Smooth muscle cell (in vitro differentiated cells): ENCODE data around the gene ADGRF3. TPM values are rescaled to one million over a fixed set of nuclear protein-coding genes. Genes with fewer than 3 reads are reported as not detected.

ENCODE experiments used
- DNase-seq: peaks from one replicate; lab custom pipeline; 2025; ENCODE audit not compliant: unreplicated experiment; lab: John Stamatoyannopoulos, UW
- H2AFZ ChIP-seq: fragments of 200-600 bp; sonication (generic); 2 replicates; pipeline ENCODE4 v1.6.0; 2016; ENCODE audit warnings: antibody characterized with exemption, low read depth, mild to moderate bottlenecking
- H3F3A ChIP-seq: fragments of 200-600 bp; sonication (generic); 2 replicates; pipeline ENCODE4 v1.6.0; 2017; ENCODE audit warnings: antibody characterized with exemption, low read depth
- H3K27ac ChIP-seq: fragments of 200-600 bp; sonication (generic); 2 replicates; pipeline ENCODE4 v1.5.1; 2016; ENCODE audit warnings: low read depth, mild to moderate bottlenecking
- H3K27me3 ChIP-seq: fragments of 200-600 bp; sonication (generic); 2 replicates; pipeline ENCODE4 v1.6.1; 2016; ENCODE audit warnings: low read depth, mild to moderate bottlenecking
- H3K36me3 ChIP-seq: fragments of 200-600 bp; sonication (generic); 2 replicates; pipeline ENCODE4 v1.5.1; 2016; ENCODE audit warnings: low read depth
- H3K4me1 ChIP-seq: fragments of 200-600 bp; sonication (generic); 2 replicates; pipeline ENCODE4 v1.5.1; 2016; ENCODE audit warnings: low read depth
- H3K4me2 ChIP-seq: fragments of 200-600 bp; sonication (generic); 2 replicates; pipeline ENCODE4 v1.6.0; 2016; ENCODE audit warnings: mild to moderate bottlenecking
- H3K4me3 ChIP-seq: fragments of 200-600 bp; sonication (generic); 2 replicates; pipeline ENCODE4 v1.5.1; 2016; ENCODE audit warnings: mild to moderate bottlenecking
- H3K79me2 ChIP-seq: fragments of 200-600 bp; sonication (generic); 2 replicates; pipeline ENCODE4 v1.6.0; 2016; ENCODE audit warnings: low read depth, mild to moderate bottlenecking
- H3K9ac ChIP-seq: fragments of 200-600 bp; sonication (generic); 2 replicates; pipeline ENCODE4 v1.6.0; 2016; ENCODE audit warnings: low read depth
- H3K9me3 ChIP-seq: fragments of 200-600 bp; sonication (generic); replicated peaks from 2 replicates; pipeline ENCODE4 v1.5.1; 2016; ENCODE audit warnings: low read depth
- H4K20me1 ChIP-seq: fragments of 200-600 bp; sonication (generic); 2 replicates; pipeline ENCODE4 v1.6.0; 2016; ENCODE audit warnings: low read depth
- WGBS: methylation state at CpG from one replicate; pipeline ENCODE4 v1.1.7; 2016; ENCODE audit warnings: low lambda C conversion rate; 5-methylcytosine and 5-hydroxymethylcytosine counted together
- polyA plus RNA-seq: library from polyadenylated mRNA; unstranded; fragments of >200 nt; fragmentation: Nextera tagmentation; extraction: Ambion mirVana; gene quantifications from 2 replicates; pipeline ENCODE4 v1.2.1, GENCODE V29; 2016
- total RNA-seq: library from RNA; depleted of rRNA; stranded (reverse); fragments of >200 nt; gene quantifications from 2 replicates; pipeline ENCODE4 v1.2.3, GENCODE V29; 2014
- TF ChIP-seq, protein P1 (sequence below): fragments of 200-600 bp; sonication (generic); IDR thresholded peaks from 2 replicates; pipeline ENCODE4 v1.5.1; 2017; ENCODE audit warnings: borderline replicate concordance, mild to moderate bottlenecking, antibody characterized with exemption; ENCODE audit not compliant: insufficient read depth, poor library complexity, severe bottlenecking

ADGRF3 gene
- total and polyA plus RNA-seq, 2 experiments from 2014 or later = 0.06 TPM; not detected in 1

DNA sequence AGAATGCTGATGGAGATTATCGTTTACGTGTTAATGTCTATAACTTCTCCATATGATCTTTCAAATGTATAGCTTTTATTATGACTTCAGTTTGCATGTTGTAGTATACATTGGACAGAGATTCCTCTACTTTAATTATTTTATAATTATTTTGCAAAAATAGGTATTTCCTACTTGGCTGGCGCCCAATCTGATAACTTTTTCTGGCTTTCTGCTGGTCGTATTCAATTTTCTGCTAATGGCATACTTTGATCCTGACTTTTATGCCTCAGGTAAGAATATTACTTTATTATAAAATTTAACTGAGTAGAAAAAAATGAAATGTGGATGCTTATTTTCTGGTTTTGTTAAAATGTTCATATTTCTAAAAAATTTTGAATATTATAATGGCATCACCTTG is 18.1 kb upstream of the ADGRF3 start:
- Histone ChIP-seq H3F3A (no peaks in the 10 kb centered on the region), H2AFZ (no peak overlapping the region), H3K9ac (no peak overlapping the region), H3K27ac (no peak overlapping the region), H3K36me3 (peaks cover 8% of the 10 kb centered on the region), H3K9me3 (no peaks in the 10 kb centered on the region), H3K4me1 (peaks cover 23% of the 10 kb centered on the region), H3K4me2 (no peak overlapping the region), H3K4me3 (no peak overlapping the region), H4K20me1 (peaks cover 68% of the 10 kb centered on the region), H3K27me3 (no peaks in the 10 kb centered on the region), H3K79me2 (peaks cover 61% of the 10 kb centered on the region)
- TF ChIP-seq, protein P1, sequence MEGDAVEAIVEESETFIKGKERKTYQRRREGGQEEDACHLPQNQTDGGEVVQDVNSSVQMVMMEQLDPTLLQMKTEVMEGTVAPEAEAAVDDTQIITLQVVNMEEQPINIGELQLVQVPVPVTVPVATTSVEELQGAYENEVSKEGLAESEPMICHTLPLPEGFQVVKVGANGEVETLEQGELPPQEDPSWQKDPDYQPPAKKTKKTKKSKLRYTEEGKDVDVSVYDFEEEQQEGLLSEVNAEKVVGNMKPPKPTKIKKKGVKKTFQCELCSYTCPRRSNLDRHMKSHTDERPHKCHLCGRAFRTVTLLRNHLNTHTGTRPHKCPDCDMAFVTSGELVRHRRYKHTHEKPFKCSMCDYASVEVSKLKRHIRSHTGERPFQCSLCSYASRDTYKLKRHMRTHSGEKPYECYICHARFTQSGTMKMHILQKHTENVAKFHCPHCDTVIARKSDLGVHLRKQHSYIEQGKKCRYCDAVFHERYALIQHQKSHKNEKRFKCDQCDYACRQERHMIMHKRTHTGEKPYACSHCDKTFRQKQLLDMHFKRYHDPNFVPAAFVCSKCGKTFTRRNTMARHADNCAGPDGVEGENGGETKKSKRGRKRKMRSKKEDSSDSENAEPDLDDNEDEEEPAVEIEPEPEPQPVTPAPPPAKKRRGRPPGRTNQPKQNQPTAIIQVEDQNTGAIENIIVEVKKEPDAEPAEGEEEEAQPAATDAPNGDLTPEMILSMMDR = no peak
- 96% methylated on average over 4 of the region's 4 CpGs for WGBS
- DNase-seq = no peak

DNA sequence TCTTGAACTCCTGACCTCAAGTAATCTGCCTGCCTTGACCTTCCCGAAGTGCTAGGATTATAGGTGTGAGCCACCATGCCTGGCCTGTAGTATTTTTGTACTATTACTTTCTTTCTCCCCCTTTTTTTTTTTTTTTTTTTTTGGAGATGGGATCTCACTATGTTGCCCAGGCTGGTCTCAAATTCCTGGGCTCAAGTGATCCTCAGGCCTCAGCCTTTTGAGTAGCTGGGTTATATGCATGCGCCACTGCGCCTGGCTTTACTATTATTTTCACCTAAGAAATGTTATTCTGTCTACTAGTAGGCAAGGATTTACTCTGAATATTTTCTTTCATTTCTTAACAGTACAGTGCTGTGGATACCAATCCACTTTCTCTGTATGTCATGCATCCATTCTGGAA is 17.4 kb upstream of the ADGRF3 start:
- no peaks in the 10 kb centered on the region for H3F3A ChIP-seq
- DNase-seq = no peak
- TF ChIP-seq, protein P1 = no peak
- no peak overlapping the region for H3K4me3 ChIP-seq
- peaks cover 69% of the 10 kb centered on the region for H3K79me2 ChIP-seq
- 93% methylated on average over 3 of the region's 3 CpGs for WGBS
- peaks cover 75% of the 10 kb centered on the region for H4K20me1 ChIP-seq
- H3K27ac ChIP-seq = no peak overlapping the region
- H3K9me3 ChIP-seq = no peaks in the 10 kb centered on the region
- no peaks in the 10 kb centered on the region for H3K27me3 ChIP-seq
- no peak overlapping the region for H2AFZ ChIP-seq
- H3K9ac ChIP-seq = no peak overlapping the region
- H3K36me3 ChIP-seq = peaks cover 8% of the 10 kb centered on the region
- H3K4me1 ChIP-seq = peaks cover 18% of the 10 kb centered on the region
- H3K4me2 ChIP-seq = no peak overlapping the region

DNA sequence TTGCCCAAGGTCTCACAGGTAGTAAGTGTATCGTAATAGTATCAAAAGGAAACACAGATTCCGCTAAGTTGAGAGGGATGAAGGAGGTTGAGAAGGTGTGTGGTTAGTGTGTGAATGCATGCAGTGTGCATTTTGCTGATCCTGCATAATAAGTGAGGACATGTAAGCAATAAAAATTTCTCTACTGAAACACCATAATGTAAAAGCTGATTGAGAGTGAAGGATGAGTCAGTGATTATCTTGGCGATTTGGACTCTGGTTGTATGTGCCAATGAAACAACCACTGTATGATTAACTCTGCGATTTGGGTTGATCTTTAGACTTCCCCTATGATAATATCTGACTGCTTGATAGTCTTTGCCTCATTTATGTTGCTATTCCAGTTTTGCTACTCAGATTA is 16.7 kb upstream of the ADGRF3 start:
- Histone ChIP-seq H2AFZ (no peak overlapping the region), H3K79me2 (peaks cover 75% of the 10 kb centered on the region), H3K27ac (no peak overlapping the region), H3K27me3 (no peaks in the 10 kb centered on the region), H3K36me3 (peaks cover 8% of the 10 kb centered on the region), H3K4me3 (no peak overlapping the region), H3F3A (no peaks in the 10 kb centered on the region), H3K9ac (no peak overlapping the region), H3K4me2 (no peak overlapping the region), H3K9me3 (no peaks in the 10 kb centered on the region), H3K4me1 (peaks cover 12% of the 10 kb centered on the region), H4K20me1 (peaks cover 82% of the 10 kb centered on the region)
- 98% methylated on average over 4 of the region's 4 CpGs for WGBS
- TF ChIP-seq, protein P1 = no peak
- DNase-seq = no peak

DNA sequence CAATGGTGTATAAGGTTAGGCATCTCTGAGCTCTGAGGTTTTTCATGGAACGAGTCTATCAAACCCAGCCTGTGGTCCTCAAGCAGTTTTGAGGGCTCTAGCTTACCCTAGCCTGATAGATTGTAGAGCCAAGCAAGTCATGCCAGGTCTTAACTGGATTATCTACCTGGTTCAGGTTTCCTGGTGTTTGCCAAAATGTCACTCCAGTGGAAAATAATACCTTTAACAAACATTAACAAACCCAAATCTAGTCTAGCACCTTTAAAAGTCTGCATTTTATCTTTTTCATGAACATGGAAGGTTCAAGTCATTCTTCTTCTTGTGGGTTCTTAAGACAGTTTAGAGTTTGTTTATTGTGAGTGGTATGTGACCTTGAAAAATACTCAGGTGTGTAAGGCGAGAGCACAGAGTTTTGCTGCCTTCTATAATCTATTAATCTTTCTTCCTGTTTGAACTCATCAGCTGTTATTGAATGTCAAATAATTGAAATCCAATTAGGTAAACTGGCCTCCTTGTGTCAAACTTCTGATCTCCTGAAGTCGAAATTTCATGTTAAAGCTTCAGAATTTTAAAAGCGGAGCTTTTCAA is 13.4 kb upstream of the ADGRF3 start:
- Histone ChIP-seq H3K9me3 (no peaks in the 10 kb centered on the region), H3K4me2 (no peak overlapping the region), H3F3A (peaks cover 2% of the 10 kb centered on the region), H2AFZ (no peak overlapping the region), H3K79me2 (peaks cover 86% of the 10 kb centered on the region), H3K27me3 (no peaks in the 10 kb centered on the region), H3K27ac (no peak overlapping the region), H4K20me1 (peaks cover 94% of the 10 kb centered on the region), H3K4me3 (no peak overlapping the region), H3K36me3 (no peaks in the 10 kb centered on the region), H3K4me1 (peaks cover 4% of the 10 kb centered on the region), H3K9ac (no peak overlapping the region)
- DNase-seq = no peak
- TF ChIP-seq, protein P1 = no peak
- 98% methylated on average over 4 of the region's 4 CpGs for WGBS
